Hematopoietic multipotent progenitor cell treated with erythropoietin and hydrocortisone succinate and interleukin-3 and kit ligand, for 8 days (in vitro differentiated cells): ENCODE measurements around the gene TLCD1.
A peak's percentile ranks its signal among the peaks of the same experiment; 100 is the strongest.

ENCODE experiments used
- DNase-seq: peaks from one replicate; pipeline ENCODE4 v3.0.0-alpha.2; 2015

TLCD1 gene

GRCh38 chr17:28726226-28726626, at the start of gene TLCD1:
Gene TLCD1 (minus strand): TSS chr17:28726233. CDS start chr17:28726097, 136 bp downstream.
- peak; percentile 79 for DNase-seq

GRCh38 chr17:28774206-28774605, 48.2 kb upstream of the TLCD1 start:
- no peak for DNase-seq

GRCh38 chr17:28773736-28774135, 47.7 kb upstream of the TLCD1 start:
- no peak for DNase-seq

GRCh38 chr17:28765038-28765437, 39.0 kb upstream of the TLCD1 start:
- DNase-seq, result no peak

- peak; percentile 89 for DNase-seq
Observed at GRCh38 chr17:28763804-28764266, 37.8 kb upstream of the TLCD1 start.

- DNase-seq, result no peak
Observed at GRCh38 chr17:28763137-28763799, 37.2 kb upstream of the TLCD1 start.

- DNase-seq, result peak; percentile 42
Observed at GRCh38 chr17:28760601-28761562, 34.8 kb upstream of the TLCD1 start.

- DNase-seq, result no peak
Observed at GRCh38 chr17:28759256-28759865, 33.3 kb upstream of the TLCD1 start.

GRCh38 chr17:28758411-28759121, 32.5 kb upstream of the TLCD1 start:
- no peak for DNase-seq

- DNase-seq, result no peak
Observed at GRCh38 chr17:28756049-28756804, 30.2 kb upstream of the TLCD1 start.

GRCh38 chr17:28755486-28755885, 29.5 kb upstream of the TLCD1 start:
- DNase-seq, result no peak

GRCh38 chr17:28751600-28752366, 25.8 kb upstream of the TLCD1 start:
- no peak for DNase-seq

- DNase-seq, result peak; percentile 92
Observed at GRCh38 chr17:28750178-28751047, 24.4 kb upstream of the TLCD1 start.

GRCh38 chr17:28749516-28750177, 23.6 kb upstream of the TLCD1 start:
- no peak for DNase-seq

GRCh38 chr17:28748852-28749515, 23.0 kb upstream of the TLCD1 start:
- DNase-seq, result no peak

- DNase-seq, result no peak
Observed at GRCh38 chr17:28747801-28748750, 22.0 kb upstream of the TLCD1 start.

GRCh38 chr17:28747051-28747691, 21.1 kb upstream of the TLCD1 start:
- DNase-seq, result no peak
